ENCODE data around the gene AGAP1. TPM values are rescaled to one million over a fixed set of nuclear protein-coding genes. Genes with fewer than 3 reads are reported as not detected.

Gene AGAP1
- total RNA-seq, 1 donor from 2014 or later = 33.4 TPM

DNA sequence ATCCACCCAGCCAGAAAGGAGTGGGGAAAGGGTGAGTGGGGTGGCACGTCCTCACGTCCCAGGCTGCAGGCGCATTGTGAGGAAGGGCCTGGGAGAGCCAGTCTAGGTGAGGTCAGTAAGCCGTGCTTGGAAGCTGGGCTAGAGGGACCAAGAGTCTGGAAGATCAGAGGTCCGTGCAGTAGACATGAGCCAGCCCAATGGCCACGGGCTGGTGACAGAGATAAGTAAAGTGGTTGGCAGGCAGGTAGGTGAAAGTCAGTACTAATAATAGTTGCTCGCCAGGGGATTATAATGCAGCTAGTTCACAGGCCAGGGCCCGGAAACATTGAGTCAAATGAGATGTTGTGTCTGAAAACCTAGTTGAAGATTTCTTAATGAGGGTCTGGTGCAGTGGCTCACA is 541.1 kb downstream of the AGAP1 start:
- Histone ChIP-seq H3K4me3 (no peak overlapping the region), H3K36me3 (no peaks in the 10 kb centered on the region), H3K27me3 (no peaks in the 10 kb centered on the region), H3K9me3 (no peaks in the 10 kb centered on the region), H3K4me1 (no peaks in the 10 kb centered on the region), H3K27ac (no peak overlapping the region)
- intact Hi-C loops (cut with DNase I) = no loop called here
- DNase-seq = no peak
- TF ChIP-seq, protein P1, sequence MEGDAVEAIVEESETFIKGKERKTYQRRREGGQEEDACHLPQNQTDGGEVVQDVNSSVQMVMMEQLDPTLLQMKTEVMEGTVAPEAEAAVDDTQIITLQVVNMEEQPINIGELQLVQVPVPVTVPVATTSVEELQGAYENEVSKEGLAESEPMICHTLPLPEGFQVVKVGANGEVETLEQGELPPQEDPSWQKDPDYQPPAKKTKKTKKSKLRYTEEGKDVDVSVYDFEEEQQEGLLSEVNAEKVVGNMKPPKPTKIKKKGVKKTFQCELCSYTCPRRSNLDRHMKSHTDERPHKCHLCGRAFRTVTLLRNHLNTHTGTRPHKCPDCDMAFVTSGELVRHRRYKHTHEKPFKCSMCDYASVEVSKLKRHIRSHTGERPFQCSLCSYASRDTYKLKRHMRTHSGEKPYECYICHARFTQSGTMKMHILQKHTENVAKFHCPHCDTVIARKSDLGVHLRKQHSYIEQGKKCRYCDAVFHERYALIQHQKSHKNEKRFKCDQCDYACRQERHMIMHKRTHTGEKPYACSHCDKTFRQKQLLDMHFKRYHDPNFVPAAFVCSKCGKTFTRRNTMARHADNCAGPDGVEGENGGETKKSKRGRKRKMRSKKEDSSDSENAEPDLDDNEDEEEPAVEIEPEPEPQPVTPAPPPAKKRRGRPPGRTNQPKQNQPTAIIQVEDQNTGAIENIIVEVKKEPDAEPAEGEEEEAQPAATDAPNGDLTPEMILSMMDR (IDR thresholded peaks at IDR 0.05) = no peak
- ATAC-seq = no peak

- H3K27me3 ChIP-seq = no peaks in the 10 kb centered on the region
- TF ChIP-seq, protein P1 (IDR thresholded peaks at IDR 0.05) = no peak
- no peak overlapping the region for H3K27ac ChIP-seq
- no peak overlapping the region for H3K4me3 ChIP-seq
- H3K4me1 ChIP-seq = no peaks in the 10 kb centered on the region
- DNase-seq (no peak), ATAC-seq (no peak)
- H3K36me3 ChIP-seq = no peaks in the 10 kb centered on the region
- H3K9me3 ChIP-seq = no peaks in the 10 kb centered on the region
- intact Hi-C loops (cut with DNase I) = no loop called here
These were observed 542.2 kb downstream of the AGAP1 start for GRCh38 chr2:236036045-236036444.

GRCh38 chr2:236038096-236038495 is 544.3 kb downstream of the AGAP1 start:
- ATAC-seq = no peak
- Histone ChIP-seq H3K4me3 (no peak overlapping the region), H3K27ac (no peak overlapping the region), H3K27me3 (no peaks in the 10 kb centered on the region), H3K4me1 (no peaks in the 10 kb centered on the region), H3K9me3 (no peaks in the 10 kb centered on the region), H3K36me3 (no peaks in the 10 kb centered on the region)
- intact Hi-C loops (cut with DNase I) = no loop called here
- no peak for DNase-seq
- TF ChIP-seq, protein P1 (IDR thresholded peaks at IDR 0.05) = no peak

DNA sequence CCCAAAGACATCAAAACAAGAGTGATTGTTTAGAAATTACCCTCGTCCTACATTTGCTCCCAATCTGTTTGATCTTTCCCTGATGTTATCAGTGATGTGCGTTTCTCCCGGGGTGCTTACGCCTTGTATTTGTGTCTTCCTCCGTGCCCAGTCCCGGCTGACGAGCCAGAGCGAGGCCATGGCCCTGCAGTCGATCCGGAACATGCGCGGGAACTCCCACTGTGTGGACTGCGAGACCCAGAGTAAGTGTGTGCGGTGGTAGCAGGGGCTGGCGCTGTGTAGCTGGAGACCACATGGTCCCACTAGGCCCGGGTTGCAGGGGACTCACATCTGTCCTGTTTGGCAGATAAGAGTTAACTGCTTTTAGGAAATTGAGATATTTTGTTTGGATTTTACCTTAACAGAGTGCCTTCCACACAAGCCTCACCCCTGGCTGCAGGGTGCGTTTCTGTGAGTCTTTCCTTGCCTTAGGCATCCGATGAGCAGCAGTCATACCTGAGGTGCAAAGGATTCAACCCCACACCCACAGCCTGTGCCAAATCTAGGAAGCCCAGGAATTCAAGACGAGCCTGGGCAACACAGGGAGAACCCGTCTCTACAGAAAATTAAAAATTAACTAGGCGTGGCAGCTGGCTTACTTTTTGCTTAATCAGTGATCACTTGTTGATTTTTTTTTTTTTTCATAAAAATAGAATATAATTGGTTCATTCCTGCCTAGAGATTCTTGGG is 546.9 kb downstream of the AGAP1 start:
- intact Hi-C loops (cut with DNase I) = no loop called here
- no peaks in the 10 kb centered on the region for H3K9me3 ChIP-seq
- DNase-seq (no peak), ATAC-seq (no peak)
- no peak overlapping the region for H3K4me3 ChIP-seq
- H3K4me1 ChIP-seq = no peaks in the 10 kb centered on the region
- no peaks in the 10 kb centered on the region for H3K36me3 ChIP-seq
- no peak overlapping the region for H3K27ac ChIP-seq
- TF ChIP-seq, protein P1 (IDR thresholded peaks at IDR 0.05) = no peak
- H3K27me3 ChIP-seq = no peaks in the 10 kb centered on the region

GRCh38 chr2:236041616-236042015 is 547.8 kb downstream of the AGAP1 start:
- H3K4me3 ChIP-seq = no peak overlapping the region
- TF ChIP-seq, protein P1 (IDR thresholded peaks at IDR 0.05) = no peak

More at GRCh38 chr2:236041616-236042015, 547.8 kb downstream of the AGAP1 start:
- no peaks in the 10 kb centered on the region for H3K4me1 ChIP-seq
- no peaks in the 10 kb centered on the region for H3K36me3 ChIP-seq
- no peaks in the 10 kb centered on the region for H3K27me3 ChIP-seq
- ATAC-seq (no peak), DNase-seq (no peak)
- no peak overlapping the region for H3K27ac ChIP-seq
- no peaks in the 10 kb centered on the region for H3K9me3 ChIP-seq
- intact Hi-C loops (cut with DNase I) = no loop called here
